A549 treated with dexamethasone at 1 μM for 4 hours (cell line): Measurements from ENCODE around the gene PRRG4. TPM values are rescaled to one million over a fixed set of nuclear protein-coding genes. Genes with fewer than 3 reads are reported as not detected.

ENCODE experiments used
- total RNA-seq: library from RNA; stranded (reverse); fragments of 200-300 nt; extraction: Qiagen RNA extraction; gene quantifications from 5 replicates; pipeline ENCODE4 v1.2.3, GENCODE V29; 2022

Gene PRRG4
- total RNA-seq, result 1.9 to 2.5 TPM (median 2.1 TPM) in 5 replicates

DNA sequence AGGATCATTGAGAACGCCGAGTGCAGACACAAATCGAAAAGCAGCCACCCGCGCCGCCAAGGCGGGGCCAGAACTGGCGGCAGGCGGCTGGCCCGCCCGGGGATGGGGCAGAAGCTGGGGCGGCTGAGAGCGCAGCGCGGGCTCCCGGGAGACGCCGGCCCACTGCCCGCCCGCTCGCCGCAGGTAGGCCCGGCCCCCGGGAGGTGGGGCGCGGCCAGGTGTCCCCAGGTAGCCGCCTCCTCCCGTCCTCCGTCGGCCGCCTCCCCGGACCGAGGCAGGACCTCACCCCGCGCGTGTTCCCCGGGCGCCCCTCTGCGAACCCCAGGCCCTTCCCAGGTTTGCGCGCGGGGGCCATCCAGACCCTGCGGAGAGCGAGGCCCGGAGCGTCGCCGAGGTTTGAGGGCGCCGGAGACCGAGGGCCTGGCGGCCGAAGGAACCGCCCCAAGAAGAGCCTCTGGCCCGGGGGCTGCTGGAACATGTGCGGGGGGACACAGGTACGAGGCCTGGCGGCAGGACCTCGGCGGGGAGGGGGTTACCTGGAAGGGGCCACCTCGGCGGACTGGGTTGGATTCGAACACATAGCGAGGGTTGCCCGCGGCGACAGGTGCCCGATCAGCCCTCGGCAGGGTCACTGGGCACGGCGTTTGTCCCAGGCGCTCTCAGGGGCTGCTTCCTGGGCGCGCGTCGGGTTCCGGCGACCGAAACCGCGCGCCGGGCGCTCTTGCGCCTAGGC, at the start of gene PRRG4:
PRRG4 (plus strand) TSS at position 248 of the 733 bp plus-strand sequence. CDS start 603 bp downstream, outside the sequence.

GRCh38 chr11:32794439-32794838, 35.3 kb upstream of the PRRG4 start, which contains the start of gene CCDC73:
Gene CCDC73 (minus strand): TSS chr11:32794662. CDS start chr11:32760243, 34,419 bp downstream.

GRCh38 chr11:32892355-32893092, 62.8 kb downstream of the PRRG4 start, which contains the start of gene QSER1:
Gene QSER1 (plus strand): TSS chr11:32892811. CDS start chr11:32893126, 315 bp downstream.

Other genes starting within 250 kb of the PRRG4 start
- 400 to 458 TPM (median 442 TPM) in 5 replicates for gene EIF3M, start 246.1 kb upstream of the PRRG4 start, total RNA-seq
- gene CCDC73, start 35.3 kb upstream of the PRRG4 start, total RNA-seq, result 0.03 to 0.04 TPM in 2 of 5 replicates, not detected in the others
- gene QSER1, start 62.9 kb downstream of the PRRG4 start, total RNA-seq, result 12.5 to 24.1 TPM (median 21.2 TPM) in 5 replicates
- 6.8 to 7.8 TPM (median 7.0 TPM) in 5 replicates for gene DEPDC7, start 186.0 kb downstream of the PRRG4 start, total RNA-seq
- gene TCP11L1, start 209.6 kb downstream of the PRRG4 start, total RNA-seq, result 18.5 to 29.2 TPM (median 24.3 TPM) in 5 replicates